Epidermal melanocyte (primary cell): ENCODE data around the gene RAB8A.
"Not testable (repeated sequence)": the region's sequence is repeated elsewhere in the genome, so short reads cannot be mapped to it uniquely, and the experiment has no call there.

Experiments
- DNase-seq: peaks from one replicate; pipeline ENCODE4 v3.0.0; 2011; ENCODE audit warnings: low spot score; ENCODE audit not compliant: insufficient read length

RAB8A gene

GRCh38 chr19:16112778-16113177, 1.1 kb downstream of the RAB8A start:
- no peak for DNase-seq

DNA sequence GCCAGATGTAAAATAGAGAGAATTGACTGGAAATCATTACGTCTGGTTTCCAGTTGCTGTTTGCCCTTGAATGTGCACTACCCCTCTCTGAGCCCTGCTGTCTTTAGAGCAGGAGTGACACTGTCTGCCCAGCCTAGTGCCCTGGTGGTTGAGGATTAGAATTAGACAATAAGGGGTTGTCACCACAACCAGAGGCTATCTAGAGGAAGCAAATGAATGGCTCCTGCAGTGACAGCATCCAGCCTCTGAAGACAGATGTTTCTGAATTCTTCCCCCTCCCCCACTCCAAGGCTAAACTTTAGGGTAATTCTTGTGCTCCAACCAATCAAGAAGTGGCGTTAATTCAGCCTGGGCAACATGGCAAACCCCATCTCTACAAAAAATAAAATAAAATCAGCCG, 2.0 kb downstream of the RAB8A start:
- DNase-seq: no peak

GRCh38 chr19:16115301-16116039, 3.8 kb downstream of the RAB8A start:
- DNase-seq: peak; percentile 27

GRCh38 chr19:16116067-16116466, 4.4 kb downstream of the RAB8A start:
- no peak for DNase-seq

GRCh38 chr19:16117594-16118033, 5.9 kb downstream of the RAB8A start:
- DNase-seq: no peak

GRCh38 chr19:16118489-16119033, 6.9 kb downstream of the RAB8A start:
- DNase-seq: no peak

DNA sequence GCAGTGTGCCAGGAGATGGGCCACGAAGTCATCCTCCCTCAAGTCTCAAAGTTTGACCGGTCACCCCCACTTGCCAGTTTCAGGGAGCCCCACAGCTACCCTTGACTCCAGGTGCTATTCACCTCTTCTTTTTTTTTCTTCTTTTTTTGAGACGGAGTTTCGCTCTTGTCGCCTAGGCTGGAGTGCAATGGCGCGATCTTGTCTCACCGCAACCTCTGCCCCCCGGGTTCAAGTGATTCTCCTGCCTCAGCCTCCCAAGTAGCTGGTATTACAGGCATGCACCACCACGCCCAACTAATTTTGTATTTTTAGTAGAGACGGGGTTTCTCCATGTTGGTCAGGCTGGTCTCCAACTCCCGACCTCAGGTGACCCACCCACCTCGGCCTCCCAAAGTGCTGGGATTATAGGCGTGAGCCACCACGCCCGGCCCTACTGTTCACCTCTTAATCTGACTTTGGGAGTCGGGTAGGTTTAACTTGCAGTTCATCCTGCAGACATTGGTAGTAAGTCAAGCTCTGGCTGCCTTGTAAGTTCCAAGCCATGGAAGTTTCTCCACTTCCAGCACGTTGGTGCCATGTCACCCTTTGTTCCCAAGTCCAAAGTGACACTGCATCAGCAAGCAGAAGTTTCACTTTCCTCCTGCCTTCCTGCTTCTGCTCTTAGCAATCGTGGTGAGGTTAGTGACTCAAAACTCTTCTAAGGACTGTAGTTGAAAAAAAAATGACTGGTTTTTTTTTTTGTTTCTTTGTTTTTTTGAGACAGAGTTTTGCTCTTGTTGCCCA, 7.6 kb downstream of the RAB8A start:
- DNase-seq: not testable (repeated sequence)

- DNase-seq: no peak
These were observed 9.5 kb downstream of the RAB8A start for GRCh38 chr19:16121141-16121540.

DNA sequence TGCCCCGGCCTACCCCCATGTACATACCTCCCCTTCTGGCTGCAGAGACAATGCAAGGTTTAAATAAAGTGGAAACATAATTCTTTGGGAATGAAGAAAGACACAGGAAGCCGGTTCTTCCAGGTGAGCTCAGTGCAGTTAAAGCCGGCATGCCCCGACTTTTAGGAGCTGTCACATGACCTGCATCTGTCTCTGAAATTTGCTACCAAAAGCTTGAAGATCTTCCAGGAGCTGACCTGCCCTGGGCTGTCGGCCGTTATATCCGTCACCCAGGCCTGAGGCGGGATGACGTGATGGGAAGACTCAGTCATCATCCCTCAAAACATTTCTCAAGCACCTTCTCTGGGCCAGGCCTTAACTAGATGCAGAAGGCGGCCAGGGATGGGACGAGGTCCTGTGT, 10.3 kb downstream of the RAB8A start:
- no peak for DNase-seq

DNA sequence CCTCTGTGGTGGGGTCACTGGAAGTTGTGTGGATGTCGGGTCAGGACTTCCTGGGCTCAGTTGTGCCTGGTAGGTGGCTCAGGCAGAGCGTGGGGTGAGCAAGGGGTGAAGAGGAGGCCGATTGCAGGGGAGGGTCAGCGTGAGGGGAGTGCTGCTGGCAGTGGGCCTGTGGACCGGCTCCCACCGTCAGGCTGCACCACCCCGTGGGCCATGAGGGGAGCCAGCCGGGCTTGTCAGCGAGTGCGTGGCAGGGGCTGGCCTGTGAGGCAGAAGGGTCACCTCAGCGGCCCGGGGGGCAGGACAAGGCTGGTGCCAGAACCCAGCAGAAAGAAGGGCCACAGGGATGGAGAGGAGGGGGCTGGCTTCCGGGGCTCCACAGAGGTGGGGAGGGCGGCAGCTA, 13.3 kb downstream of the RAB8A start:
- no peak for DNase-seq

GRCh38 chr19:16125737-16126495, 14.2 kb downstream of the RAB8A start:
- no peak for DNase-seq

- no peak for DNase-seq
These were observed 15.4 kb downstream of the RAB8A start for GRCh38 chr19:16127080-16127479.

DNA sequence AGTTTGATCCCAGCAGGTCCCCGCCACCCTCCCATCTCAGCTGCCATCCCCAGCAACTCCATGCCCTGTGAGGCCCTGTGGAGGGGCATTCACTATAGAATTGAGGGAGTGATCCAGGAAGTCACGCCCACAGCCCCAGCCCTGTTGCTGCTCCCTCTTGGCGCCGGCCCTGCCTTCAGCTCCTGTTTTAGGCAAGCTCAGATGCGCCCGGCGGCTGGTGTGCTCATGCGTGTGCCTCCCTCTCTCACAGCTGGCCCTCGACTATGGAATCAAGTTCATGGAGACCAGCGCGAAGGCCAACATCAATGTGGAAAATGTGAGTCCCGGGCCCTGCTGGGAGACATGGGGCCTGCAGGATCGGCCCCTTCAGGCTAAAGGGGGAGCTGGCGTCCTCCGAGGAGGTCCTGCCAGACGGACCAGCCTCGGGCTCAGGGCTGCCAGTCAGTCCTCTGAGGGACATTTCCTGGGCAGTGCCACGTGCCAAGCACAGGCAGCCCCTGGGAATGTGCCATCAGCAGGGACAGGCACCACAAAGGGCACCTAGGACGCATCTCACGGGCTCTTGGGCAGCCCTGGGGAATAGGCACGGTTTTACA, 16.2 kb downstream of the RAB8A start:
- no peak for DNase-seq

GRCh38 chr19:16131648-16132047, 20.0 kb downstream of the RAB8A start:
- no peak for DNase-seq

- no peak for DNase-seq
These were observed 22.1 kb downstream of the RAB8A start for GRCh38 chr19:16133818-16134217.

DNA sequence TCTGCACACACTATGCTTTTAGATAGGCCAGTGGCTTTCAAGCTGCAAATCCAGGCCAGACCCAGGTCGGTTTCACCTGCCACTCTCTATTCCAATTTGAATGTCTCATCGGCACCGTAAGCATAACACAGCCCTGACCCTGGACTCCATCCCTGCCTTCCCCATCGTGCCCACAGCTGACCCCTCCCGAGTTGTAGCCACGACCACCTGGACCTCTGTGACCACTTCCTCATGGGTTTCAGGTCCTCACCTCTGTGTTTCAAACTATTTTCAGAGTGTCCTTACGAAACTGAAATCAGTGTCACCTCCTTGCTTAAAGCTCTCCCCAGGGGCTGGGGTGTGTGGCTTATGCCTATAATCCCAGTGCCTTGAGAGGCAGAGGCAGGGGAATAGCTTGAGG, 22.8 kb downstream of the RAB8A start:
- no peak for DNase-seq

DNA sequence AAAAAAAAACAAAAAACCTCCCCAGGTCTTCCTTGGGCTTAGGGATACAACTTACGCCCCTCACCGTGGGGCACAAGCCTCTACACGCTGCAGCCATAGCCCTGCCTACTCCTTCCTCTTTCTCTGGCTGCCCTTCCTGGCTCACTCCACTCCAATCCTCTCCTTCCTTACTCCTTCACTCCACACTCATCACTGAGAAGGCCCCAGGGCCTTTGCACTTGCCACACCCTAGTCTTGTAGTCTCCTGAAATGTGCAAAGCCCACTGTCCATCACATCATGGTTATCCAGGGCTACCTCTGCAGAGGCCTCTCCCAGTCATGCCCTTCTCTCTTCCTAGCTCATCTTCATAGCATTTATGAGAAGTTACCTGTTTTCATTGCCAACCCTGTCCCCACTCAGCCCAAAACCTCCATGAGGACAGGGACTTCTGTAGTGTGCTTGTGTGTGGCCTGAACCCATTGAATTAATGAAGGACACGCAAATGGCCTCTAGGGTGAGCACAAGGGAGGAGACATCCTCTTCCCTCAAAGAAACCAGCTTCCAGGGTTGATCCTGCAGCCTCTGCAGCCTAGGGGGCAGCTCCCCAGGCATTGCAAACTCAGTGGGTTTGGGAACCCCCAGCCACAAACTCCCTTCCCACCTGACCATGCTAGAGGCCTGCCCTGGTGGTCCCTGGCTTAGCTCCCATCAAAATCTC, 23.9 kb downstream of the RAB8A start:
- no peak for DNase-seq

GRCh38 chr19:16136185-16136999, 24.7 kb downstream of the RAB8A start:
- DNase-seq: no peak

GRCh38 chr19:16139752-16140151, 28.1 kb downstream of the RAB8A start:
- DNase-seq: no peak

DNA sequence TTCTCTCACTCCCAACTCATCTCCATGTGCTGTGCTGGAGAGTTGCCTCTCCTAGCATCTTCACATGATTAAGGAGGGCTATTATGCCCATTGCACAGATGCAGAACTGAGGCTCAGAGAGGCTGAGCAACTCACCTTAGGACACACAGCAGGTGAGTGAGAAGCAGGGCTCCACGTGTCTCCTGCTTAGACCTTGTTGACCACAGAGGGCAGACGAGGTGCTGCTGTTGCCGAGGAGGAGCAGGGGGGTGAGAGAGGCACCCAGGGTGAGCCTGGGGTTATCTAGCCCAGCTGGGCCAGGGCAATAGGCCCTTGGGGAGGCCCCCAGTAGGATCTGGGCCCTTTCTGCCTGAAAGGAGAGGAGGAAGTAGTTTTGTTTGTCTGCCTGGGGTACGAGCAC, 29.4 kb downstream of the RAB8A start:
- DNase-seq: no peak
